ENCODE results near the gene DENND2D. TPM values are rescaled to one million over a fixed set of nuclear protein-coding genes. Genes with fewer than 3 reads are reported as not detected.

The DENND2D gene
- total RNA-seq, 2 experiments from 2014 or later = 201 to 203 TPM

DNA sequence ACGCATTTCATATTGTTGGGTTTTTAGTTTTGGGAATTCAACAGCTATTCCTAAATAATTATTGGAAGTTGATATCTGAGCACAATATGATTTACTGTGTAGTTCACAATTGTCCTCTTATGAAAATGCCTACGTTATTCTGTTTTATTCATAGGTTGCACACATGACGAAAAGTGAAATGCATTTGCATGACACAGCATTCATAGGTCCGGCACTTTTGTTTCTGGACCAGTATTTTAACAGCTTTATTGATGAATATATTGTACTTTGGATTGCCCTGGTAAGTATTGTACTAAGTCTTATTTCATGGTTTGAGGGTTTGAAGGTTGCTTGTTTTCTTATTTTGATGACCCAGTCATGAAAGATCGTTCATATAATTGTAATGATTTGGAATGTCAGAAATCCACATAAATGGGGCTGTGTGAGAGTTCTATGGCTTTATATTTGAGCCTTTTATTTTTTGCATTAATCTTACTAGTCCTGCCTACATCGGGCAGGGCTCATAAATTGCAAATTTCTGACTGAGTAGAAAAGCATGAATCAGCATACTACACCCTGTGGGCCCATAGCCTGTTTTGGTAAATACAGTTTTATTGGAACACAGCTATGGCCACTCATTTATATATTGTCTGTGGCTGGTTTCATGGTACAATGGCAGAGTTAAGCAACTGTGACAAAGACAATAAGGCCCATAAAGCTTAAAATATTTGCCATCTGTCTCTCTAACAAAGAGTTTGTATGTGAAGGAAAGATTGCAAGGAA lies 17.0 kb downstream of the DENND2D start:
- no peaks in the 10 kb centered on the region for H3K27me3 Mint-ChIP-seq
- H3K27ac Mint-ChIP-seq = peak overlapping the region; percentile 64
- H3K4me1 Mint-ChIP-seq = peaks cover 71% of the 10 kb centered on the region

DNA sequence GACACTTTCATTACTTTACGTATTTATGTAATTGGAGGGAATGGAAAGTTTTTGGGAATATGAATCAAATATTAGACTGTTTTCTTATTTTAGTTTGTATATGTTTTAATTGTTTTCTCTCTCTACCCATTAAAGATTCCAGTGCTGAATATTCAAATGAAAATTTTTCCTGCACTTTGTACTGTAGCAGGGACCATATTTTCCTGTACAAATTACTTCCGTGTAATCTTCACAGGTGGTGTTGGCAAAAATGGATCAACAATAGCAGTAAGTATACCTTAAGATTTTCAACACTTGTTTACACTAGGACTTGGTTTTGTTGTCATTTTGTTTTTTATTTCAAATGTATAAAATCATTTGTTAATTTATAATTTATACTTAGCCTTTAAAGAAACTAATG lies 18.4 kb downstream of the DENND2D start:
- H3K36me3 Mint-ChIP-seq = peaks cover 63% of the 10 kb centered on the region
- no peaks in the 10 kb centered on the region for H3K9me3 Mint-ChIP-seq
- no peak overlapping the region for H3K4me3 Mint-ChIP-seq
- H3K4me1 Mint-ChIP-seq = peaks cover 57% of the 10 kb centered on the region
- H3K27ac Mint-ChIP-seq = peak overlapping the region; percentile 55
- DNase-seq = no peak
- H3K27me3 Mint-ChIP-seq = no peaks in the 10 kb centered on the region

More for the DNA sequence above, 17.0 kb downstream of the DENND2D start:
- Mint-ChIP-seq H3K4me3 (no peak overlapping the region), H3K9me3 (no peaks in the 10 kb centered on the region), H3K36me3 (peaks cover 74% of the 10 kb centered on the region)
- no peak for DNase-seq

DNA sequence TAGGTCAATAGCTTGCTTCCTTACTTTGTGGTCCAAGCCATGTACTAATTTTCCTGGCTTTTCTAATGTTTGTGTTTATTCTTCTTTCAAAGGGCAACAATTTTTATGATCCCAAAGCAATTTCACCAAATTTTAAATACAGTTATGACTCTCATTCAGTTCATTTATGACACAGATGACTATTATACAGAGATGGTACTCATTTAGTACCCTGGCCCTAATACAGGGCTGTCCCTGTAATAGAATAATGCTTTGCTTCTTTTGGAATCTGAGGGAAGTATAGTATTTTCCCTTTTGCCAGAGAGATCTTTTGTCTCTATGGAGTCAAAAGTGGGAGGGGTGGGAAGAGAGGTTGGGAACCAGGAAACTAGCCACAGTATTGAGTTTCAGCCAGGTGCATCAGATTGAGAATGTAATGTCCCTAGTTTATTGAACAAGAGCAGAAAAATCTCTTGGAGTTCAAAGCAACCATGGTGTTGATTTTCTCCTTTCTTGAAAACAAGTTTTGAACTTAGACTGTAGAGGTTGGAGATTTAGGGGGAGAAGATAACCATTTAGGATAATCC lies 20.4 kb downstream of the DENND2D start:
- H3K4me3 Mint-ChIP-seq = no peak overlapping the region
- no peak for DNase-seq
- peaks cover 46% of the 10 kb centered on the region for H3K36me3 Mint-ChIP-seq
- H3K4me1 Mint-ChIP-seq = peaks cover 44% of the 10 kb centered on the region
- no peaks in the 10 kb centered on the region for H3K9me3 Mint-ChIP-seq
- H3K27me3 Mint-ChIP-seq = no peaks in the 10 kb centered on the region
- peak overlapping the region; percentile 22 for H3K27ac Mint-ChIP-seq

DNA sequence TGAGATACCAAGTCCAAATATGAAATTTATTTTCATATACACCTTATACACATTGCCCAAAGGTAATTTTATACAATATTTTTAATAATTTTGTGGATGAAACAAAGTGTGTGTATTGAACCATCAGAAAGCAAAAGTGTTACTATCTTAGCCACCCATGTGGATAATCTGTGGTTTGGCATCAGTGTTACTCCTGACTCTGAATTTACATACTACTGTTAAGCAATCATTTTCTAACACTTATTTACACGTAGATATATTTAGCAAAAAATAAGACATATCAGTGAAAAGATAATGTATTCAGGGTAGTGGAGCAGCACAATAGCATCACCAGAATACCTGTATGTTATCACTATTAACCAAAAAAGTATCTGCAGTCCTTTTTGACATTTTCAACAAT lies 23.8 kb downstream of the DENND2D start:
- no peaks in the 10 kb centered on the region for H3K9me3 Mint-ChIP-seq
- H3K27me3 Mint-ChIP-seq = no peaks in the 10 kb centered on the region
- no peak overlapping the region for H3K4me3 Mint-ChIP-seq
- H3K4me1 Mint-ChIP-seq = peaks cover 43% of the 10 kb centered on the region
- H3K36me3 Mint-ChIP-seq = peaks cover 38% of the 10 kb centered on the region
- no peak for DNase-seq
- H3K27ac Mint-ChIP-seq = no peak overlapping the region

DNA sequence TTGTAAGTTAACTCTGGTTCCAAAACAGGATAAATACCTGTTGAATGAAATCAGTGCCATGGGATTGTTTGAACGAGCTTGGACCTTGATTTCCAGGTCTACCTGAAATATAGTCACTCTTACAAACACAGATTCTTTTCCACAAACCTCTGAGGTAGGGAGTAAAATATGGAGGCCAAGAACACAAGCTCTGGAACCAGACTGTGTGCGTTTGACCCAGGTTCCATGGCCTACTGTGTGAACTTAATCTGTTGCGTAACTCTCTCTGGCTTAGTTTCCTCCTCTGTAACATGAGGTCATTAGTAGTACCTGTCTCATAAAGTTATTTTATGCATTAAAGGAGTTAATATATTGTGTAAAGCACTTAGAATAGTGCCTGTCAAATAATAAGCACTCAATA lies 25.1 kb downstream of the DENND2D start:
- H3K27ac Mint-ChIP-seq = no peak overlapping the region
- no peak for DNase-seq
- H3K4me1 Mint-ChIP-seq = peaks cover 39% of the 10 kb centered on the region
- H3K9me3 Mint-ChIP-seq = no peaks in the 10 kb centered on the region
- no peaks in the 10 kb centered on the region for H3K27me3 Mint-ChIP-seq
- no peak overlapping the region for H3K4me3 Mint-ChIP-seq
- H3K36me3 Mint-ChIP-seq = peaks cover 32% of the 10 kb centered on the region

DNA sequence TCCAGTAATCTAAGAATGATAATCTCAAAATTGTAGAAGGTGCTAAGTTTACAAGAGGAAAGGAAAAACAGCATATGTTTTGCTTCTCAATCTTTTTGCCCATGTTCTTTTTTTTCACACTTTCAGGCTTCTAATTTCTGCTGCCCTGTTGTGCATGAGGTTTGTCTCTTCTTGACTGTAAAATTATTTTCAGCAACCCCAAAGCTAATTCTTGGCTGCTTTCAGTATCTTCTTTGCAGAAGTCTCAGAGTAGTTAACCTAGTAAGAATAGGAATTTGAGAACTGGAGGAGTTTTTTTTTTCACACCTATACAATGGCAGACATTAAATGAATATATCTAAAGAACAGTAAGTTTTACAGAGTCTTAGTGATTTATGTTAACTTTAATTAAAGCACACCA lies 26.4 kb downstream of the DENND2D start:
- DNase-seq = no peak
- peaks cover 29% of the 10 kb centered on the region for H3K4me1 Mint-ChIP-seq
- H3K9me3 Mint-ChIP-seq = no peaks in the 10 kb centered on the region
- peak overlapping the region; percentile 75 for H3K27ac Mint-ChIP-seq
- no peaks in the 10 kb centered on the region for H3K27me3 Mint-ChIP-seq
- no peak overlapping the region for H3K4me3 Mint-ChIP-seq
- H3K36me3 Mint-ChIP-seq = peaks cover 21% of the 10 kb centered on the region

DNA sequence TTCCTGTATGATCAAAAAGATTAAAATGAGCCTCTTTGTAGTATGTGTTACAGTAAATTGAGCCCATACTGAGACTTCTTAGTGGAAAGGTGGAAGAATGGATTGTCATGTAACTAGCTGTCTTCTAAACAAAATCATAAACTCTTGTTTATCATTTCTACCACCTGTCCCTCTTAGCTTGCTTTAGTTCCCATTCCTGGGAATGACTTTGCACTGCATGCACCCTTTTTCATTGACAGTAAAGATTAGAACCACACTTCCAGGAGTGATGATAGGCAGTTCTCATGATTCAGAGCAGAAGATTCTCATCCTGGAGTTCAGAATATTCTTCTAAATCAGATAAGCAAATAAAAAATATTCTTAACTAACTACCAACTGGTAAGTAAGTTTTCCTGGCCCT lies 28.0 kb downstream of the DENND2D start:
- Mint-ChIP-seq H3K4me1 (peaks cover 31% of the 10 kb centered on the region), H3K27me3 (no peaks in the 10 kb centered on the region), H3K36me3 (peaks cover 25% of the 10 kb centered on the region), H3K9me3 (no peaks in the 10 kb centered on the region), H3K4me3 (no peak overlapping the region), H3K27ac (no peak overlapping the region)
- DNase-seq = no peak

DNA sequence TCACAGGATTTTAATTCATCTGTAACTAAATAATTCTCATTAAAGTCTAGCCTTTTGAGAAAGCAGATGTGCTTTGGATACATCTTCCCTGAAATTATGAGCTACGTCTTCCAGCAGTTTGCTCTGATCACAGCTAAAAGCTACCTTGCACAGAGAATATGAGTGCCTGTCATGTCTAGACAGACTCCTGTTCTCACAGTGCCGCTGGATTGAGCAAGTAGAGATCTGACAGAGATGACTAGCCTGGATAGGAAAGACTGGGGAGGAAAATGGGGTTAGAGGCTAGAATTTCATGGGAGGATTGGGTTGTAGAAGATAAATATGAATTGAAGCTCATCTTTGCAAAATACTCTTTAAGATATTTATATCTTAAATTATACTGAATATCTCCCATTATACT lies 36.3 kb downstream of the DENND2D start:
- H3K27me3 Mint-ChIP-seq = no peaks in the 10 kb centered on the region
- DNase-seq = no peak
- no peaks in the 10 kb centered on the region for H3K9me3 Mint-ChIP-seq
- H3K4me1 Mint-ChIP-seq = peaks cover 13% of the 10 kb centered on the region
- no peak overlapping the region for H3K4me3 Mint-ChIP-seq
- no peak overlapping the region for H3K27ac Mint-ChIP-seq
- peaks cover 22% of the 10 kb centered on the region for H3K36me3 Mint-ChIP-seq

DNA sequence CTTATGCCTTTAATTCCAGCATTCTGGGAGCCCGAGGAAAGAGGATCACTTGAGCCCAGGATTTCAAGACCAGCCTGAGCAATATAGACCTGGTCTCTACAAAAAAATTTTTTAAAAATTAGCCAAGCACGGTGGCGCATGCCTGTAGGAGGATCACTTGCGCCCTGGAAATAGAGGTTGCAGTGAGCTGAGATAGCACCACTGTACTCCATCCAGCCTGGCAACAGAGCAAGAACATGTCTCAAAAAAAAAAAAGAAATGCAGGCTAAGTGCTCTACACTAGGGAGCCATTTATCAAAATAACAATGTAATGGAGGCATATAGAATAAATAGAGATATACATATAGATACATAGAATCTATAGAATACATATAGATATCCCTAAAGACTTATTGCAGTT lies 37.1 kb downstream of the DENND2D start:
- Mint-ChIP-seq H3K27ac (no peak overlapping the region), H3K27me3 (no peaks in the 10 kb centered on the region), H3K9me3 (no peaks in the 10 kb centered on the region), H3K4me1 (peaks cover 13% of the 10 kb centered on the region), H3K36me3 (peaks cover 23% of the 10 kb centered on the region), H3K4me3 (no peak overlapping the region)
- DNase-seq = no peak

DNA sequence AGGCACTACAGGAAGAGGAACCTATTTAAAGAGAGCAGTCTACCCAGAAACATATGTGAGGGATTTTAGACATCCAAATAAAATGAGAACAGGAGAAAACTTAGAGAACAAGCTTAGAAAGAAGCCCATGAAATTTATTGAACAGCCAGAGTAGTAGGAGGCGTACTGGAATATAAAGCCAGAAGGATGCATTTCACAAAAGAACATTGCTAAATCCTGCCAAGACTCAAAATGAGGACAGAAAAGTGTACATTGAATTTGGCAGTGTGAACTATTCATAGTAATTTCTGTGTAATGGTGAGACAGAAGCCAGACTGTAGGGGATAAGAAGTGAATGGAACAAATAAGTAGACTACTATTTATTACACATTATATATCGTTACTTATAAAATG lies 38.0 kb downstream of the DENND2D start:
- no peak for DNase-seq
- Mint-ChIP-seq H3K36me3 (peaks cover 18% of the 10 kb centered on the region), H3K27ac (no peak overlapping the region), H3K9me3 (no peaks in the 10 kb centered on the region), H3K27me3 (no peaks in the 10 kb centered on the region), H3K4me3 (no peak overlapping the region), H3K4me1 (peaks cover 12% of the 10 kb centered on the region)

DNA sequence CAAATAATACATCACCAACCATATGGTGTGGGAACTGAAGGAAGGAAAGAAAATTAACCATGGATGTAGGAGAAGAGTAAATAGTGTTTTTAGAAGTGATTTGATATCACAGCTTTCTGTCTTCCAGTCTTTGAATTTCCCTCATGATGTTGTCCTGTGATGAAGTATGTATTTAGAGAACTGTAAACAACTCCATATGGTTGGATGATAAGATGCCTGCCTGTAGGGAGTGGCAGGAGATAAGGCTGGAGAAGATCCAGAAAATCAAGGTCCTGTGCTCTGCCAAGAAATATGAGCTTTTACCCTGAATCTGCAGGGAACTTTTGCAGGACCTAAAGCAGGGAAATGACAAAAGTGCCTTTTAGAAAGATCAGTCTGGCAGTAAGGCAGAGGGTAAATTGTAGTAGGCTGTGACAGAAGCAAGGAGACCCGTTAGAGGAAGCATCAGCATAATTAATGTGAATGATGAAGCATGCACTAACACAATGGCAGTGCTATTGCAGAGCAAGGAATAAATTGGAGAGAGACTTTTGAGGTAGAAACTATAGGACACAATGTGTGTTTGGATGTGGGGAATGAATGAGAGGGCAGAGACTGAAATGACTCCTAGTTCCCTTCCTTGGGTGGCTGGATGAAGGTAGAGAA lies 38.5 kb downstream of the DENND2D start:
- Mint-ChIP-seq H3K27ac (no peak overlapping the region), H3K27me3 (no peaks in the 10 kb centered on the region), H3K9me3 (no peaks in the 10 kb centered on the region)

DNA sequence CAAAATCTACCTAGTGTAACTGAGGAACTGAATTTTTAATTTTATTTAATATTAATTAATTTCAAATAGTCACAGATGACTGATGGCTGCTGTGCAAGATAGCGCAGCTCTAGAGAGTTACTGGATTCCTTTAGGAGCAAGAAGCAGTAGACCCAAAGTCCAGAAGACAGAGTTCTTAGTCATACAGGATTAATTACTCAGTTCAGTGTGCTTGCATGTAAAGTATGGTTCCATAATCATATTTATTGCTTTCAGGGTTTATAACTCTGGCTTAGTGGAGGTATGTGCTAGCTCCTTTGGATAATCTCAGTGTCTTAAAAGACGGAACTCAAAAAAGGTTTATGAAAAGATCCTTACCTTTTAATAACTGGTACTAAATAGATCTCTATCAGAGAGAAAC lies 43.0 kb downstream of the DENND2D start:
- Mint-ChIP-seq H3K4me1 (peaks cover 38% of the 10 kb centered on the region), H3K27me3 (no peaks in the 10 kb centered on the region), H3K36me3 (peaks cover 48% of the 10 kb centered on the region), H3K27ac (no peak overlapping the region), H3K9me3 (peaks cover 2% of the 10 kb centered on the region), H3K4me3 (no peak overlapping the region)
- no peak for DNase-seq

More for the DNA sequence above, 38.5 kb downstream of the DENND2D start:
- H3K4me1 Mint-ChIP-seq = peaks cover 13% of the 10 kb centered on the region
- peaks cover 18% of the 10 kb centered on the region for H3K36me3 Mint-ChIP-seq
- no peak for DNase-seq
- H3K4me3 Mint-ChIP-seq = no peak overlapping the region

DNA sequence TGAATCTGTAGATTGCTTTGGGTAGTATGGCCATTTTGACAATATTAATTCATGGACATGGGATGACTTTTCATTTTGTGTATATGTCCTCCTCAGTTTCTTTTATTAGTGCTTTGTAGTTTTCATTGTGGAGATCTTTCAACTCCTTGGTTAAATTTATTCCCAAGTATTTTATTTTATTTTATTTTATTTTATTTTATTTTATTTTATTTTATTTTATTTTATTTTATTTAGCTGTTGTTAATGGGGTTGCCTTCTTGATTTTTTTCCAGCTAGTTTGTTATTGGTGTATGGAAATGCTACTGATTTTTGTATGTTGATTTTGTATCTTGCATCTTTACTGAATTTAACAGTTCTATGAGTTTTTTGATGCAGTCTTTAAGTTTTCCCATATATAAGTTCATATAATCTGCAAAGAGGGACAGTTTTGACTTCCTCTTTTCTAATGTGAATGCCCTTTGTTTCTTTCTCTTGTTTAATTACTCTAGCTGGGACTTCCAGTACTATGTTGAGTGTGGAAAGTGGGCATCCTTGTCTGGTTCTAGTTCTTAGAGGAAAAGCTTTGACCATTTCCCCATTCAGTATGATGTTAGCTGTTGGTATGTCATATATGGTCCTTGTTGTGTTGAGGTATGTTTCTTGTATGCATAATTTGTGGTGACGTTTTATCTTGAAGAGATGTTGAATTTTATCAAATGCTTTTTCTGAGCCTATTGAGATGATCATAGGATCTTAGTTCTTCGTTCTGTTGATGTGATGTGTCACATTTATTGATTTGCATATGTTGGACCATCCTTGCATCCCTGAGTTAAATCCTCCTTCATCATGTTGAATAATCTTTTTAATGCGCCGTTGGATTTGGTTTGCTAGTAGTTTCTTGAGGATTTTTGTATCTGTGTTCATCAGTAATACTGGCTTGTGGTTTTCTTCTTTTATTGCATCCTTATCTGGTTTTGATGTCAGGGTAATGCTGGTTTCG lies 46.1 kb downstream of the DENND2D start:
- H3K9me3 Mint-ChIP-seq = peaks cover 2% of the 10 kb centered on the region
- H3K36me3 Mint-ChIP-seq = peaks cover 66% of the 10 kb centered on the region
- no peak overlapping the region for H3K27ac Mint-ChIP-seq
- no peak overlapping the region for H3K4me3 Mint-ChIP-seq
- DNase-seq = no peak
- H3K4me1 Mint-ChIP-seq = peaks cover 57% of the 10 kb centered on the region
- H3K27me3 Mint-ChIP-seq = no peaks in the 10 kb centered on the region

DNA sequence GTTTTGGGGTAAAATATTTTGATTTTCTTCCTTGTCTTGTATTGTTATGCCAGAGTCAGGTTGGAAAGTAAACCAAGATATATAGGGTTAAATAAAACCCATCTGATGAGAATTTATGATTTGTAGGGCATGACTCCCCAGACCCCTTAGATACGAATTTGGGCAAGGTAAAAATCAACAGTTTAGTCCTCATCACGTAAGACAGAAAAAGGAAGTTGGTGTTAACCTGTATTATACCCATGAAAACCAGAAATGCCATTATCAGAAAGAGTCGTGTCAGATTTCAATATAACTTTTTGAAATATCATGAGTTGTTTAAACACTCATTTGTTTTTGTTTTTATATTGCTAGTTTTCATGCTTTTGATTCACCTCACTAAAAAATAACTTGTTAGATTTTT lies 48.6 kb downstream of the DENND2D start:
- Mint-ChIP-seq H3K27ac (no peak overlapping the region), H3K36me3 (peaks cover 77% of the 10 kb centered on the region), H3K9me3 (peaks cover 2% of the 10 kb centered on the region), H3K4me1 (peaks cover 75% of the 10 kb centered on the region), H3K4me3 (no peak overlapping the region), H3K27me3 (no peaks in the 10 kb centered on the region)
- DNase-seq = no peak

All from activated naive CD8-positive, alpha-beta T cell treated with anti-CD3 and anti-CD28 coated beads for 36 hours (primary cell).